HCT116 (cell line): ENCODE results near the gene RCC2.

Experiments used
- ATF3 ChIP-seq: IDR thresholded peaks from 2 replicates; pipeline ENCODE4 v1.6.1; 2012
- CTCF ChIP-seq, 3 experiments: fragments of 200-600 bp in 1 of 3; sonication (generic) in 1 of 3; IDR thresholded peaks in 2 of 3; conservative IDR thresholded peaks in 1 of 3; 2 replicates each; pipeline ENCODE4 v1.5.1; 2012 to 2017; ENCODE audit warnings: low read depth in 2 of 3, low read length in 2 of 3, antibody characterized with exemption in 1 of 3, borderline replicate concordance in 1 of 3, control low read depth in 1 of 3, mild to moderate bottlenecking in 1 of 3, mixed read lengths in 1 of 3, mixed run types in 1 of 3, moderate library complexity in 1 of 3; ENCODE audit not compliant: insufficient read depth in 1 of 3
- EZH2 ChIP-seq: fragments of 200-600 bp; sonication (generic); IDR thresholded peaks from 2 replicates; pipeline ENCODE4 v1.6.1; 2017; ENCODE audit warnings: antibody characterized with exemption, mixed run types
- EZH2phosphoT487 ChIP-seq: fragments of 200-600 bp; IDR thresholded peaks from 2 replicates; pipeline ENCODE4 v1.6.1; 2018; ENCODE audit warnings: antibody characterized with exemption, borderline replicate concordance
- POLR2A ChIP-seq: IDR thresholded peaks from 2 replicates; pipeline ENCODE4 v1.7.0; 2011; ENCODE audit warnings: borderline replicate concordance; ENCODE audit not compliant: insufficient read depth, insufficient read length; ENCODE audit errors: extremely low read depth
- POLR2AphosphoS5 ChIP-seq: IDR thresholded peaks from 2 replicates; pipeline ENCODE4 v1.6.1; 2011; ENCODE audit warnings: mild to moderate bottlenecking, low read depth, low read length, moderate library complexity

- TF ChIP-seq EZH2 (no peak), EZH2phosphoT487 (no peak), CTCF (IDR thresholded peaks at IDR 0.05 in 2 of 3, conservative IDR thresholded peaks at IDR 0.05 in 1 of 3; ENCODE audit: borderline replicate concordance in 1 of 3, insufficient read depth in 1 of 3, low read depth in 2 of 3, low read length in 2 of 3) (no peak), POLR2A (no peak), POLR2AphosphoS5 (no peak), ATF3 (no peak)
Observed at GRCh38 chr1:17423781-17424245, 15.7 kb downstream of the RCC2 start.
